ENCODE results near the gene NLRC5. TPM values are rescaled to one million over a fixed set of nuclear protein-coding genes. Genes with fewer than 3 reads are reported as not detected.
"Not testable (repeated sequence)": the region's sequence is repeated elsewhere in the genome, so short reads cannot be mapped to it uniquely, and the experiment has no call there.

The NLRC5 gene
- total RNA-seq, 4 donors from 2014 or later, result 14.4 to 22.5 (median 16.6) TPM

GRCh38 chr16:57001026-57001679 is 11.8 kb downstream of the NLRC5 start:
- Histone ChIP-seq H3K4me3 (no peak overlapping the region), H3K36me3 (peaks cover 0 to 9% (median 5%) of the 10 kb centered on the region in 4 donors), H3K9me3 (no peaks in the 10 kb centered on the region), H3K27me3 (no peaks in the 10 kb centered on the region), H3K27ac (replicated peaks in 1 of 4) (peak overlapping the region; percentile 41 to 70 (median 64)), H3K4me1 (peaks cover 18 to 30% (median 23%) of the 10 kb centered on the region in 4 donors)
- WGBS, result 88% methylated on average over 8 of the region's 8 CpGs
- TF ChIP-seq EP300 (IDR thresholded peaks at IDR 0.05), result no peak
- TF ChIP-seq, protein P1, sequence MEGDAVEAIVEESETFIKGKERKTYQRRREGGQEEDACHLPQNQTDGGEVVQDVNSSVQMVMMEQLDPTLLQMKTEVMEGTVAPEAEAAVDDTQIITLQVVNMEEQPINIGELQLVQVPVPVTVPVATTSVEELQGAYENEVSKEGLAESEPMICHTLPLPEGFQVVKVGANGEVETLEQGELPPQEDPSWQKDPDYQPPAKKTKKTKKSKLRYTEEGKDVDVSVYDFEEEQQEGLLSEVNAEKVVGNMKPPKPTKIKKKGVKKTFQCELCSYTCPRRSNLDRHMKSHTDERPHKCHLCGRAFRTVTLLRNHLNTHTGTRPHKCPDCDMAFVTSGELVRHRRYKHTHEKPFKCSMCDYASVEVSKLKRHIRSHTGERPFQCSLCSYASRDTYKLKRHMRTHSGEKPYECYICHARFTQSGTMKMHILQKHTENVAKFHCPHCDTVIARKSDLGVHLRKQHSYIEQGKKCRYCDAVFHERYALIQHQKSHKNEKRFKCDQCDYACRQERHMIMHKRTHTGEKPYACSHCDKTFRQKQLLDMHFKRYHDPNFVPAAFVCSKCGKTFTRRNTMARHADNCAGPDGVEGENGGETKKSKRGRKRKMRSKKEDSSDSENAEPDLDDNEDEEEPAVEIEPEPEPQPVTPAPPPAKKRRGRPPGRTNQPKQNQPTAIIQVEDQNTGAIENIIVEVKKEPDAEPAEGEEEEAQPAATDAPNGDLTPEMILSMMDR (IDR thresholded peaks at IDR 0.05), result no peak
- no peak for TF ChIP-seq POLR2AphosphoS5 (IDR thresholded peaks at IDR 0.05)
- no peak for TF ChIP-seq POLR2A (IDR thresholded peaks at IDR 0.05; ENCODE audit: low read depth)
- intact Hi-C loops (cut with DNase I), result no loop called here
- no peak for DNase-seq (ENCODE audit: extremely low spot score)

DNA sequence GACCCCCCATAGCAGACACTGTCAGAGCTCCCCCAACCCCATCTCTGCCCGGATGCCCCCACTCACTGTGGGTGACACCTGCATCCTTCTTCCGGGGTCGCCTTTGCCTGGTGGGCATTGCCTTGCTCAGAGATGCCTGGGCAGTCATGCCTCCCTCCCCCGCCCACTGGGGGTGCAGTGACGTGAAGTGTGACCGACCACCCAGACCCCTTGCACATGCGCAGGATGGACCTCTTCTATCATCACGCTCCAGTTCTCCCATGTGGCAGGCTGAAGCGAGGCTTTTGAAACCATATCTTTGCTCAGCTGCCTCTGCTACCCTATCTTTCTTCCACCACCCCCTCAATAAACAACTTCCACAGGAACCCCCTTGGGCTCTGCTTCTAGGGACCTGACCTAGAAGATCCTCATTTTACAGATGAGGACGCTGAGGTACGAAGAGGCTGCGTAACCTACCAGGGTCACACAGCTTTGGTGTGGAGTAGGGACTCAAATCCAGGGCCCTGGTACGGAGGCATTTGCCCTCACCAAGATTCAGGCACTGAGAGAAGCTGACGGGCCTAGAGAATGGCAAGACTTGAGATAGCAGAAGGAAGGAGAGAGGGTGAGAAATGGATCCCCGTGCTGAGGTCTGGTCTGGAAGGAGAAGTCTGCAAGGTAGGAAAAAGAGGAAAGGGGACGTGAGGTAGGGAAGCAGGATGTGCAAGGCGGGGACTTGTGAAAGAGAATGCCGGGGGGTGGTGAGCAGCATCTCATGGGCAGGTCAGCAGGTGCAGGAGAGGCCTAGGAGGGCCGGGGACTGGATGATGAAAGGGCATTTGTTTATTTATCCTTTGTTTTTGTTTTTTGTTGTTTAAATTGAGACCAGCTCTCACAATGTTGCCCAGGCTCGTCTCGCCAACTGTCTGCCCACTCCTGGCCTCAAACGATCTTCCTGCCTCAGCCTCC is 14.4 kb downstream of the NLRC5 start:
- WGBS, result 87% methylated on average over 22 of the region's 22 CpGs
- intact Hi-C loops (cut with DNase I), result no loop called here
- DNase-seq (ENCODE audit: extremely low spot score), result no peak
- no peak overlapping the region for H3K4me3 ChIP-seq
- no peak overlapping the region for H3K27ac ChIP-seq (replicated peaks in 1 of 4)
- no peaks in the 10 kb centered on the region for H3K9me3 ChIP-seq
- TF ChIP-seq POLR2A (IDR thresholded peaks at IDR 0.05; ENCODE audit: low read depth) (no peak), EP300 (IDR thresholded peaks at IDR 0.05) (no peak), POLR2AphosphoS5 (IDR thresholded peaks at IDR 0.05) (no peak)
- TF ChIP-seq, protein P1 (IDR thresholded peaks at IDR 0.05), result no peak
- no peaks in the 10 kb centered on the region for H3K27me3 ChIP-seq
- peaks cover 18 to 25% (median 19%) of the 10 kb centered on the region in 4 donors for H3K4me1 ChIP-seq
- peaks cover 0 to 9% (median 4%) of the 10 kb centered on the region in 4 donors for H3K36me3 ChIP-seq

- Histone ChIP-seq H3K9me3 (no peaks in the 10 kb centered on the region), H3K4me1 (peaks cover 12 to 18% (median 15%) of the 10 kb centered on the region in 4 donors), H3K27me3 (no peaks in the 10 kb centered on the region), H3K4me3 (no peak overlapping the region), H3K27ac (replicated peaks in 1 of 4) (no peak overlapping the region), H3K36me3 (peaks cover 0 to 9% (median 4%) of the 10 kb centered on the region in 4 donors)
- DNase-seq (ENCODE audit: extremely low spot score), result no peak
- intact Hi-C loops (cut with DNase I), result no loop called here
- 81% methylated on average over 15 of the region's 15 CpGs for WGBS
- TF ChIP-seq EP300 (IDR thresholded peaks at IDR 0.05), result no peak
- no peak for TF ChIP-seq POLR2A (IDR thresholded peaks at IDR 0.05; ENCODE audit: low read depth)
- no peak for TF ChIP-seq POLR2AphosphoS5 (IDR thresholded peaks at IDR 0.05)
- TF ChIP-seq, protein P1 (IDR thresholded peaks at IDR 0.05), result no peak
Measured at GRCh38 chr16:57004387-57005250, 15.3 kb downstream of the NLRC5 start.

- H3K27me3 ChIP-seq; H3K36me3 ChIP-seq; DNase-seq (ENCODE audit: extremely low spot score); intact Hi-C loops (cut with DNase I); H3K27ac ChIP-seq (replicated peaks in 1 of 4); H3K4me3 ChIP-seq; H3K9me3 ChIP-seq; H3K4me1 ChIP-seq: not testable (repeated sequence)
- WGBS, result 83% methylated on average over 2 of the region's 2 CpGs
Measured at GRCh38 chr16:57005597-57005996, 16.2 kb downstream of the NLRC5 start.

Data from esophagus muscularis mucosa (tissue), 4 donors.